Activated CD4-positive, CD25-positive, alpha-beta regulatory T cell treated with anti-CD3 and anti-CD28 coated beads, Interleukin-2, amount 50 U/mL, for 16 hours (primary cell): ENCODE results near the gene MLPH.
A peak's percentile ranks its signal among the peaks of the same experiment; 100 is the strongest.

Source experiments
- DNase-seq: peaks from one replicate; pipeline ENCODE4 v3.0.0-alpha.2; 2020; ENCODE audit warnings: low read depth, low spot score

Gene MLPH

GRCh38 chr2:237568121-237568660 is 81.1 kb downstream of the MLPH start:
- no peak for DNase-seq

- DNase-seq, result no peak
Observed at GRCh38 chr2:237569041-237569440, 82.0 kb downstream of the MLPH start.

- no peak for DNase-seq
Observed at GRCh38 chr2:237569896-237570295, 82.8 kb downstream of the MLPH start.

- no peak for DNase-seq
Observed at GRCh38 chr2:237570776-237571335, 83.8 kb downstream of the MLPH start.

- DNase-seq, result no peak
Observed at GRCh38 chr2:237571551-237571950, 84.5 kb downstream of the MLPH start.

- DNase-seq, result peak; percentile 71
Observed at GRCh38 chr2:237572021-237572741, 85.1 kb downstream of the MLPH start.

GRCh38 chr2:237572742-237573101 is 85.7 kb downstream of the MLPH start:
- no peak for DNase-seq

GRCh38 chr2:237573721-237574415 is 86.8 kb downstream of the MLPH start:
- no peak for DNase-seq

GRCh38 chr2:237574467-237574866 is 87.4 kb downstream of the MLPH start:
- DNase-seq, result no peak

- DNase-seq, result no peak
Observed at GRCh38 chr2:237574894-237575868, 88.1 kb downstream of the MLPH start.

GRCh38 chr2:237575869-237576862 is 89.1 kb downstream of the MLPH start:
- no peak for DNase-seq

- DNase-seq, result no peak
Observed at GRCh38 chr2:237576974-237577373, 89.9 kb downstream of the MLPH start.

- no peak for DNase-seq
Observed at GRCh38 chr2:237577458-237577857, 90.4 kb downstream of the MLPH start.

- DNase-seq, result no peak
Observed at GRCh38 chr2:237577956-237578870, 91.2 kb downstream of the MLPH start.

GRCh38 chr2:237581326-237581725 is 94.3 kb downstream of the MLPH start:
- DNase-seq, result no peak

GRCh38 chr2:237581751-237582746 is 95.0 kb downstream of the MLPH start:
- DNase-seq, result no peak

GRCh38 chr2:237583385-237584295 is 96.6 kb downstream of the MLPH start:
- DNase-seq, result no peak
